A673 (cell line): ENCODE data around the gene FOXN4.

Experiments
- CTCF ChIP-seq: fragments of 300-800, 200-600 bp; sonication (generic); conservative IDR thresholded peaks from 2 replicates; pipeline ENCODE4 v1.5.1; 2017; ENCODE audit warnings: low read depth, mild to moderate bottlenecking, antibody characterized with exemption, low read length, moderate library complexity, mixed read lengths
- EZH2 ChIP-seq: fragments of 200-600 bp; sonication (generic); IDR thresholded peaks from 2 replicates; pipeline ENCODE4 v1.6.1; 2017; ENCODE audit warnings: borderline replicate concordance, low read depth, mild to moderate bottlenecking, mixed read lengths, antibody characterized with exemption, low read length; ENCODE audit not compliant: poor library complexity, severe bottlenecking

DNA sequence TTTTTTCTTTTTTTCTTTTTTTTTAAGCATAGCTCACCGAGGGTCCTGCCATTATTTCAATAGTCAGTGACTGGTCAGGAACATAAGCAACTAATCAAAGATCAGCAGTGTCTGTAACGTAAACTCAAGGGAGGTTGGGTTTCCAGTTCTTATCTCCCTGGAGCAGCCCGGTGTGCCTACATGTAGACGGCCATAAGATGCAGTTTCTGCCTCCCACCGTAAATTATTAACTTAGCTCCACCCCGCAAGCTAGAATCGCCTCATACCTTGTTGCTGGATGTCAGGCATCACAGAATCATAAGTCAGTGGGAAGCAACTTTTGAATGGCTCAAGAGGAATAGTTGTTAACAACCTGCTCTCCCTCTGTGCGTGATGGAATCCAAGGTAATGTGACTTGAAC lies 38.5 kb upstream of the FOXN4 start, which contains the start of gene MYO1H:
- no peak for TF ChIP-seq CTCF
- TF ChIP-seq EZH2 = no peak
